NCI-H1105 (cell line): ENCODE measurements around the gene LBR.

ENCODE experiments used
- DNase-seq: peaks from one replicate; lab custom pipeline; 2025; lab: John Stamatoyannopoulos, UW

LBR gene

GRCh38 chr1:225445639-225446594 lies 18.1 kb upstream of the LBR start:
- no peak for DNase-seq

- DNase-seq: no peak
These were observed 14.3 kb upstream of the LBR start for GRCh38 chr1:225442123-225442505.

DNA sequence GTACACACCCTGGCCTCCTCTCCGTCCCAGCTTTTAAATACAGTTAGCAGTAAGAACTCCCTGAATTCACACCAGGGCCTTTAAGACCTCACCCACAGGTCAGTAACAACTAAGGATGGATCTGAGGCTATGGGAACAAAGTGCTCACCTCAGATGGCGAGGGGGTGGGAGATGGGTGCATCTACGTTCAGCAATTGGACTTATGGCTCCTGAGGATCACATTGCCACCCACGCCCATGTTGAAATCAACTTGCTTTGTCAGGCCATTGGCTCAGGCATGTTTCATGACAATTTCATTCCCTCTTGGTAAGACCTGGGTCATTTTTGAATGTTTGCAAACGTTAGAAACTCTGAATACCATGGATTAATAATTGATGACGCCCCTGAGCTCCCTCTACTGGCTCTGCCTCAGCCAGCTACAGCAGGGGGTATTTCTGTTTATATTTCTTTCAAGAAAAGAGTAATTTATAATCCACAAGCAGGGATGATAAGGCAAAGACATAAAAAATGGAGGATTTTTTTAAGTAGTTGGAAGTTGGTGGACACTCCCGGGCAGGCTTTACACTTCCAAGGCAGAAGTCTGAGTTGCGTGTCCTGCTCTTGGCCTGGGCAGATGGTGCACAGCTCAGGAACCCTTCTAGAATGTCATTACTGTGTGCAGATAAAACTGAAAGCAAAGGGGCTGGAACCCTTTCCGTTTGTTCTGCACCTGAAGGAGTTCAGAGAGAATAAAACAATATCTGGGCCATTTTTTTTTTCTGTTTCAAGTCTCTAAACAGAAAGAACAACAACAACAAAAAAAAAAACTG lies 13.7 kb upstream of the LBR start:
- DNase-seq: no peak

DNA sequence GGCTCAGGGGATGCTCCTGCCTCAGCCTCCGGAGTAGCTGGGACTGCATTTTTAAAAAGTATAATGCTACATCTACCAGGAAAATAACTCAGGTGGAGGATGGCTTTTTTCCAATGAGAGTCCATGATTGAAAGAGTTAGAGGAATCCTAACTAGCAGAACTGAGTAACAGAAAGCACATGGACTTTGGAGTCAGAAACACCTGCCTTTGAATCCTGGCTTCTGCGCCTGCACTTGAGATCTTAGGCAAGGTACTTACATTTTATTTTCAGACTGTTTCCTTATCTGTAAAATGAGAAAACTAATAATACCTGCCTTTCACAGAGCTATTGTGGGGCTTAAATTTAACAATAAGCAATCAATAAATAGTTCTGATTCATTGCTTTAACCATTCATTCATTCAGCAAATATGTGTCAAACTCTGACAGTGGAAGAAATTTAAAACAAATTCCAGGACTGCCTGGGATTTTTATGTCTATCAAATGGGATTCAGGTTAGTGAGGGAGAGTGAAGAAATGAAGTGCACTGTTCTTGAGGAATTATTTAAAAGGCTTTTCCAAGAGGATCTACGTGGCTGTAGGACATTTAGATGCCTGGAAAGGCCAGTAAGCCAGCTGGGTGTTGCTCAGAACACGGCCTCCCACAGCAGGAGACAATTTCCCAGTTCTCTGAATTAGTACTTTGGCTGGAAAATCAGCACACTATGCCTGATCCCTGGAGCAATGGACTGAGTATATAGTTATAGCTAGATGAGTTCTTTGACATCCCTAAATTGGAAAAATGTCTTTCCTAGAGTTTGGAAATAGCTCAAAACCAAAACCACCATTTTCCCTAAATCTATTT lies 12.8 kb upstream of the LBR start:
- no peak for DNase-seq

GRCh38 chr1:225437710-225438437 lies 10.0 kb upstream of the LBR start:
- DNase-seq: no peak

DNA sequence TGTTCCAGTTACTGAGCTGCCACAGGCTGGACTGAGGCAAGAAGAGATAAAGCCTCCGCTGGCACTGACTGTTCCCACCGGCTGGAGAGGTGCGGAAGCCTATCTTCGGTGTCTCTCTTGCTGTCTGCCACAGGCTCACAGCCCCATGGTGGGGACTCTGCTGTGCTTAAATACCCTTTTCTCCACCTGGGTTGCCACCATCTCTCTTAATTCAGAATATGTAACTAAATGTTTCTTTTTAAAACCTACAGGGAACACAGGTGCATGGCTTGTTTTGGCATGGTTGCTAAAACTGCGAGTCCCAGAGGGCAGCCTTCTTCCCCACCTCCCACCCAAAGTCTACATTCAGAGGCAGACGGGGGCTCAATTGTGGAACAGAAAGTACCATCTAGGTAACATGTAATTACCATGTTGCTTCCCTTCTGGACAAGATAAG lies 8.1 kb upstream of the LBR start:
- no peak for DNase-seq

GRCh38 chr1:225435487-225435886 lies 7.6 kb upstream of the LBR start:
- no peak for DNase-seq

GRCh38 chr1:225435076-225435475 lies 7.2 kb upstream of the LBR start:
- DNase-seq: no peak

- DNase-seq: no peak
These were observed 6.2 kb upstream of the LBR start for GRCh38 chr1:225434046-225434445.

GRCh38 chr1:225431081-225431863 lies 3.4 kb upstream of the LBR start:
- no peak for DNase-seq

DNA sequence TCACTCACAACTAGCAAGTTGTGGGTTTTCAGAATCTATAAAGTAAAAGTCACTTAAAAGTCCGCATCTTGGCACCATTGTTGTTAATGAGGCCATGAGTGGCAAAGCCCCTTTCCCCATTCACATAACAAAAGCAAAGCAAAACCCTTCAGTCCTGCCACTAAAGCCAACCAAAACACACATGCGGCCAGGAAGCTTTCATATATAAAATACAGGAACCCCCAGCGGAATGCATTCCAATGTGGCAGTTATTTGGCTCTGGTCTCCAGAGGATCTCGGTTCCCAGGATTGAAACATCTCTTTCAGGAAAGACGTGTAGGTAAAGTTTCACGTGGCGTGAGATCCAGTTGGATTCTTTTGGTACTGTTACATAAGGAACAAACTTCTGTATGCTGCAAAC lies 2.5 kb upstream of the LBR start:
- no peak for DNase-seq

DNA sequence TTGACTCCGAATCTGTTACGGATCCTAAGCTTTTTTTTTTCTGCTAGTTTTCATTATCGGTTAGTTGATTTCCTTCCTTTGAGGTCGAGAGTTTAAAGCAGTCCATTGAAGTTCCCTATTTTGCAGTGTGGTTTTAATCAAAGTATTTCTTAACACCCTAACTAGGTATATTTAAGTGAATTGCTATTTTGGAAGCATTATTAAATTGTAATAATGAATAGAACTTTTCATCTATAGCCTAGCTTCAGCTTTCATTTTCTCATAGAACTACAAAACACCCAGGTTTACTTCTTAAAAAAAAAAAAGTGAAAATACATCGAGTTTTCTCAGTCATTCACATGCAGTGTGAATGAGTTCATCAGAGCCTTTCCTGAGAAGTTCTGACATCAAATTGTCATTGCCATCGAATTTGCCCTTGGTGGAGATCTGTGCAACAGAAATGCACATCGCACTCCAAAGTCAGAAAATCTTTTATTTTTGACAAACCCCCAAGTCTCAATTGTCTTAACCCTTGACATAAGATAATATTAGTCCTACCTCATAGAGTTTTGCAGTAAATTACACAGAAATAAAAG lies 1.1 kb upstream of the LBR start:
- no peak for DNase-seq

DNA sequence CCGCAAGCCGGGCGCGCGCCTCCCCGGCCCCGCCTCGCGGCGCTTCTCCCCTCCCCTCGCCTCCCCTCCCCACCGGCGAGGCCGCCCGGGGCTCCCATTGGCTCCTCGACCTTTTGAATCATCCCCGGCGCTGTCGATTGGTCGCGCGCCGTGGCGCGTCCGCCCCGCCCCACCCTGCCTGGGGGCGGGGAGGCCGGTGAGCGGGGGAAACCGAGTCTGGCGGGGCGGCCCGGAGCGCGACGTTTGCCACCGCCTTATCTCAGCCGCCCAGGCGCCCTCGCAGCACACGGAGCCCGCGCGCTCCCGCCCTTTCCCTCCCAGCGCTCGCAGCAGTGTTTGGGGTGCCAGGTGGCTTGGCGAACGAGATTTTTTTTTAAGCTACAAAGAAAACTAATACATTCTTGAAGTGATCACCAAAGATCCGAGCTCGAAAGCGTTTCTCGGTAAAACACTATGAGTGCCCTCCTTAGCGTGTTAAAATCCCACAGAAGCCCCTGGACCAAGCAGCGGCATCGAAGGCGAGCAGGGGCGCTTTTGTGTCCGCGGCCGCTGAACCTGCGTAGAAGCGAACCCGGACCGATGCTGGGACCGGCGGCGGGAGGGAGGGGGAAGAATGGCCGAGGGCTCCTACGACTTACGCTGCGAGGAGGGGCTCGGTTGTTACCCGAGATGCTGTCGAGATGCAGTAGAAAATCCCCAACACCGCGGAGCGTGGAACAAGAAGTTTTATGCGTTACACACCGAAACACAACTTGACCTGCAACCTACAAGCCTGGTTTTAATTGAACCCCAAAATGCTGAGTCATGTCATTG lies 436 bp upstream of the LBR start:
- DNase-seq: peak; percentile 96

GRCh38 chr1:225426395-225427234 lies 1.2 kb downstream of the LBR start:
- peak; percentile 21 for DNase-seq

DNA sequence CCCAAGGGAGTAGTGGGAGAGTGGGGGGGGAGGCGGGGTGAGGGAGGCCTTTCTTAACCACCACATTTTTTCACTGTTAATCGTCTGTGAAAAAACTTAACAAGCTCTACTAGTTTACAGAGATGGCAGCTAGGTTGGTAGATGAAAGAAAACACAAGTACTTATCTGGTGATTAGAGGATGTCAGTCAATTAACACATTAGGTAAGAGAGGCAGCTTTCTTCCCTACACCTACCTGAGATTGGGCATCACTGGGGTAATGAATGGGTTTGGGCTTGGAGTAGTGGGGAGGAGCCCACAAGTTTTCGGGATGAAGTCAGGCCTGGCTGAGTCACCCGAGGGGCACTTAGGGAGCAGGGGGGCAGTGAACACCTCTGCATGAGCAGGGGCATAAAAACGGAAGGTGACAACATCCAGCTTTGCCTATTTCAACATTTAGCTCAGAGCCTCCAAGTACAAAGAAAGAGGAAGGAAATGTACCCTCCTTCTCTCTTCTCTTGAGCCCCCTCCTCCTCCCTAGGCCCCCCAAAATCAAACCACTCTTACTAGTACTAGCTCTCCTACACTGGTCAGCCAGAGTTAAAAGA lies 2.5 kb downstream of the LBR start:
- no peak for DNase-seq

DNA sequence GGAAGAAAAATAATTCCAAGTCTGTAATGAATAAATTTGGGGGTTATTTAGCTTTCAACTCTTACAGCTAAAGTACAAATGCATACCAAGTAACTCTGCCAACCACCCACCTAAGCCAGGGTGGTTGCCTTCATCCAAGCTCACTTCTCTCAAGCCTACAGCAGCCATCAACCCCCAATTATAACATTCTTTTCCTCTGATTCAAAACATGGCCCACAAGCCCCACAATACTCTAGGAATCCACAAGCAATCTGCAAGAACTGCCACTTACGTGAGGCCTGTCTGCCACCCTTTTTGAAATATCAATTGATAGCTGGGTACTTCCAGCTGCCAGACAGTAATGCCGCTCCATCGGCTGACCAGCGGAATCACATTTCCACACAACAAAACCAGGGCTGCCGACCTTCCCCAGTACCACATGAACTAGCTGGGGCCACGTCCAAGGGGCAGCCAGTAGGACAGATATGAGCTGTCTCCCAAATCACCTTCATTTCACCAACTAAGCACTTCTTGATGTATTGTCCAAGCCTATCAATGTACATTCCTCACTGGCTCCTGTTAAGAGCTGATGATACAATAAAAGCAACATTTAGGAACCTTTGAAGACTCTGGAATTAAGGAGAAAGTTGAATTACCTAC lies 3.2 kb downstream of the LBR start:
- no peak for DNase-seq

- no peak for DNase-seq
These were observed 4.4 kb downstream of the LBR start for GRCh38 chr1:225423518-225423855.
